ENCODE results near the gene TTLL11.

- TF ChIP-seq CTCF (IDR thresholded peaks at IDR 0.05) (no peak), POLR2A (IDR thresholded peaks at IDR 0.05) (no peak)
Observed at GRCh38 chr9:121927081-121927480, 166.0 kb downstream of the TTLL11 start.

Measured in tibial nerve (tissue), 3 donors.